ENCODE measurements around the gene SFT2D2. TPM values are rescaled to one million over a fixed set of nuclear protein-coding genes. Genes with fewer than 3 reads are reported as not detected.
A peak's percentile ranks its signal among the peaks of the same experiment; 100 is the strongest.

The SFT2D2 gene
- total and polyA plus RNA-seq, 7 donors = 2.5 to 43.2 (median 36.7) TPM

GRCh38 chr1:168236836-168237611 lies 11.2 kb downstream of the SFT2D2 start:
- H3K4me3 ChIP-seq = no peak overlapping the region
- no peak overlapping the region for H3K27ac ChIP-seq
- H3K27me3 ChIP-seq = no peaks in the 10 kb centered on the region
- peaks cover 0 to 28% (median 17%) of the 10 kb centered on the region in 4 donors for H3K4me1 ChIP-seq
- no peaks in the 10 kb centered on the region for H3K9me3 ChIP-seq
- TF ChIP-seq CTCF (IDR thresholded peaks at IDR 0.05) (no peak), POLR2AphosphoS5 (IDR thresholded peaks at IDR 0.05) (no peak), EP300 (IDR thresholded peaks at IDR 0.05) (no peak), POLR2A (IDR thresholded peaks at IDR 0.05) (no peak)
- 87 to 92% methylated on average over 7 of the region's 7 CpGs for WGBS, 2 donors
- H3K36me3 ChIP-seq = peaks cover 13 to 92% (median 42%) of the 10 kb centered on the region in 4 donors
- no peak for DNase-seq
- intact Hi-C loops (cut with DNase I) = no loop called here

GRCh38 chr1:168243198-168243597 lies 17.4 kb downstream of the SFT2D2 start:
- WGBS, 2 donors = 17 to 47% methylated on average over 2 of the region's 2 CpGs
- intact Hi-C loops (cut with DNase I) = no loop called here
- Histone ChIP-seq H3K27ac (peak overlapping the region; percentile 60 to 73 (median 61)), H3K9me3 (no peaks in the 10 kb centered on the region), H3K27me3 (no peaks in the 10 kb centered on the region), H3K36me3 (peaks cover 0 to 71% (median 21%) of the 10 kb centered on the region in 4 donors), H3K4me3 (no peak overlapping the region), H3K4me1 (peaks cover 0 to 37% (median 29%) of the 10 kb centered on the region in 4 donors)
- no peak for TF ChIP-seq POLR2A (IDR thresholded peaks at IDR 0.05)
- no peak for TF ChIP-seq EP300 (IDR thresholded peaks at IDR 0.05)
- TF ChIP-seq POLR2AphosphoS5 (IDR thresholded peaks at IDR 0.05) = peak in 1 of 4 donors; percentile 14
- no peak for TF ChIP-seq CTCF (IDR thresholded peaks at IDR 0.05)
- DNase-seq = no peak

GRCh38 chr1:168243636-168244212 lies 17.9 kb downstream of the SFT2D2 start:
- DNase-seq = no peak
- WGBS, 2 donors = 30 to 50% methylated on average over 3 of the region's 3 CpGs

GRCh38 chr1:168245042-168245441 lies 19.2 kb downstream of the SFT2D2 start:
- TF ChIP-seq EP300 (IDR thresholded peaks at IDR 0.05) (no peak), POLR2AphosphoS5 (IDR thresholded peaks at IDR 0.05) (no peak), POLR2A (IDR thresholded peaks at IDR 0.05) (no peak), CTCF (IDR thresholded peaks at IDR 0.05) (no peak)
- intact Hi-C loops (cut with DNase I) = no loop called here
- no peaks in the 10 kb centered on the region for H3K27me3 ChIP-seq
- H3K27ac ChIP-seq = peak overlapping the region in 1 of 4 donors; percentile 61
- peaks cover 0 to 46% (median 31%) of the 10 kb centered on the region in 4 donors for H3K4me1 ChIP-seq
- no peak overlapping the region for H3K4me3 ChIP-seq
- WGBS, 2 donors = 90 to 95% methylated on average over 3 of the region's 3 CpGs
- H3K36me3 ChIP-seq = peaks cover 0 to 57% (median 13%) of the 10 kb centered on the region in 4 donors
- DNase-seq = no peak
- H3K9me3 ChIP-seq = no peaks in the 10 kb centered on the region

More at GRCh38 chr1:168243636-168244212, 17.9 kb downstream of the SFT2D2 start:
- TF ChIP-seq CTCF (IDR thresholded peaks at IDR 0.05) (no peak), POLR2A (IDR thresholded peaks at IDR 0.05) (no peak), POLR2AphosphoS5 (IDR thresholded peaks at IDR 0.05) (no peak)
- H3K4me3 ChIP-seq = no peak overlapping the region
- H3K4me1 ChIP-seq = peaks cover 0 to 37% (median 29%) of the 10 kb centered on the region in 4 donors
- peak overlapping the region; percentile 60 to 73 (median 61) for H3K27ac ChIP-seq
- H3K27me3 ChIP-seq = no peaks in the 10 kb centered on the region
- peaks cover 0 to 66% (median 18%) of the 10 kb centered on the region in 4 donors for H3K36me3 ChIP-seq
- H3K9me3 ChIP-seq = no peaks in the 10 kb centered on the region
- intact Hi-C loops (cut with DNase I) = no loop called here
